ENCODE data around the gene BAAT.

GRCh38 chr9:101352892-101353463 is 31.8 kb downstream of the BAAT start:
- TF ChIP-seq CTCF (conservative IDR thresholded peaks at IDR 0.05; ENCODE audit: low read depth, low read length) (no peak), MXI1 (IDR thresholded peaks at IDR 0.05; ENCODE audit: borderline replicate concordance, low read depth, low read length) (no peak), POLR2A (IDR thresholded peaks at IDR 0.05; ENCODE audit: low read depth, low read length) (no peak), MAFK (IDR thresholded peaks at IDR 0.05; ENCODE audit: low read depth, low read length) (no peak), RAD21 (IDR thresholded peaks at IDR 0.05; ENCODE audit: low read length) (no peak), FOS (IDR thresholded peaks at IDR 0.05; ENCODE audit: low read depth, low read length) (no peak), SMC3 (IDR thresholded peaks at IDR 0.05; ENCODE audit: low read depth, low read length) (no peak), MAZ (IDR thresholded peaks at IDR 0.05; ENCODE audit: borderline replicate concordance, low read depth, low read length) (no peak)

All from IMR-90 (cell line).